GM21423 (cell line): ENCODE results near the gene GTPBP10.
"Not testable (repeated sequence)": the region's sequence is repeated elsewhere in the genome, so short reads cannot be mapped to it uniquely, and the experiment has no call there.

Experiments
- ATAC-seq: cut with Tn5 transposase; IDR thresholded peaks from one replicate; pipeline ENCODE4 v1.9.1; 2021; ENCODE audit warnings: mild to moderate bottlenecking, moderate library complexity; ENCODE audit not compliant: unreplicated experiment

GTPBP10 gene

GRCh38 chr7:90350032-90350431 is 3.5 kb downstream of the GTPBP10 start:
- ATAC-seq: not testable (repeated sequence)

GRCh38 chr7:90351987-90352386 is 5.5 kb downstream of the GTPBP10 start:
- no peak for ATAC-seq

- no peak for ATAC-seq
Measured at GRCh38 chr7:90383422-90383821, 36.9 kb downstream of the GTPBP10 start.

DNA sequence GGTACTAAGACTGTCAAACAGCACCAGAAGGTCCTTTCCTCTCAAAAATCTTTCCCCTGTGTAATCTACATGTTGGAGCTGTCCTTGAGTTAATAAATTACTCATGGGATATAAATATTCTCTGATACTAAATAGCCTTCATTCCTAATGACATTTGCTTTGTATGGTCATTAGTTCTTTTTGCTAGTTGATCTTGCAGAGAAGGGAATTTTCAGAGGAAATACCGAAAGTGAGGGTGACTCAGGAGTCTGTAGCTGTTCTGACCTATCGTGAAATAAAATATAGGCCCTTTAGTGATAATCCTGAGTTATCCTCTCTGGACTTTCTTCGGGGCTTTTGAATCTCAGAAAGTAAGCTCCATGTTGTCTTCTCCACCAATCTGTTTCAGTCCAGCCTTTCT is 37.3 kb downstream of the GTPBP10 start:
- ATAC-seq: no peak

DNA sequence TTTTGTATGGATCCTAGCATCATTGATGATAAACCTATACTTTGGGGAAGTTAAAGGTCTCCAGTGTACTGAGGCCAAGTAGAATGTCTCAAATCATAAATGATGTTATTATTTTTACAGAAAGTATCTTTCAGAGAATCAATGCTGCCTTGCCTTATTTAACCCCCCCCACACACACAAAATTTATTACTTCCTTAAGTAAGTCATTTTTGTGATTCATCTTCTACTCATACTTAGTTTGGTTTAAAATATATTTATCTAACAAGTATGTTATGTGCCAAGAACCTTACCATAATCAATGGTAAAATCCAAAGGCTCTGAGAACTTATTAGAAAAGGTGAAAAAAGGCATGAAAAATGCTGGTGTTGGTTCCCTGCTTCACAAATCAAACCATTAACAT is 37.9 kb downstream of the GTPBP10 start:
- ATAC-seq: no peak

DNA sequence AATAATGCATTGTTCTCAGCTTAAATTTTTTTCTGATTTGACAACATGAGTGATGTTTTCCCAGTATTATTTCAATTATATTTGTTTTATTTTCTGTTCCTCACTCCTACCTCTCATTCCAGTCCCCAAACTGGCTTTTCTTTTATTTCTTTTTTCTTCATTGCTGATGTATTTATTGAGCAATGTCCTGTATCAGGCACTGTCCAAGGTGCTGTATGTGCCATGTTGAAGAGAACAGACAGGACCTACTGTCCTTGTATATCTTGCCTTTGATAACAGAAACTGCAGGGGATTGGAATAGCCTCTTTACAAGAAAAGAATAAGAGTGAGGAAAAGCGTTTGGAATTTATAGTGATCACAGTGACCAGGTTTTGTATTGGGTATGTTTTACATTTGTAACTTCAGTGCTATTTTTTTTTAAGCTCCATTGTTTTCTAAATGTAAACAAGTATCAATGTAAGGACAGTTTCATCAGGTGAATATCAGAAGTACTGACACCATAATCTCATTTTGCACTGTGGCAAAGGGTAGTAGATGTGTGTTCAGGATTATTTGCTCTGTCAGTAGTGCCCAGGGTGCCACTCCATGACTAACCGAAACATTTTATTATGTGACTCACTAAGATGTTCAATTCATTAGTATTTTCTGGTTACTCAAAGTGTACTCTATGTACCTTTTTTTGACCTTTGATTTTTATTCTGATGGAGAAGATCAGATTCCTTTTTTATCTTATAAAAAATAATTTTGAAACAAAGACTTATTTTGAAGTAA is 41.1 kb downstream of the GTPBP10 start:
- ATAC-seq: no peak

- no peak for ATAC-seq
Measured at GRCh38 chr7:90390926-90391325, 44.4 kb downstream of the GTPBP10 start.

GRCh38 chr7:90391488-90391887 is 45.0 kb downstream of the GTPBP10 start:
- ATAC-seq: no peak

DNA sequence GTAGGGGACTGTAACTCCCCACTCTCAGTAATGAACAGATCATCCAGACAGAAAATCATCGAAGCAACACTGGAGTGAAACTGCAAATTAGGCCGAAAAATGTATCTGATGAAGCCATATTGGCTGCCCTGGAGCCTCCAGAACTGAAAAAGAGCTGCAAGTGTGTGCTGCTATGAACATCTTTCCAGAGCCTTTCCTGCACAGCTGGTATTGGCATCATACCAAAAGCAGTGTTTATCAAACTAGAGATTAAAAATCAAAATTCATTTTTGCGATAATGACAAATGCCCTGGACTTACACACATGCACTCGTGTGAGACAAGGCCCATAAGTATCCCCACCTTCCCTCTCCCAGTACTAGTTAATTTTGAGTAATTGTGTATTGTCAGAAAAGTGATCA is 49.9 kb downstream of the GTPBP10 start:
- no peak for ATAC-seq

DNA sequence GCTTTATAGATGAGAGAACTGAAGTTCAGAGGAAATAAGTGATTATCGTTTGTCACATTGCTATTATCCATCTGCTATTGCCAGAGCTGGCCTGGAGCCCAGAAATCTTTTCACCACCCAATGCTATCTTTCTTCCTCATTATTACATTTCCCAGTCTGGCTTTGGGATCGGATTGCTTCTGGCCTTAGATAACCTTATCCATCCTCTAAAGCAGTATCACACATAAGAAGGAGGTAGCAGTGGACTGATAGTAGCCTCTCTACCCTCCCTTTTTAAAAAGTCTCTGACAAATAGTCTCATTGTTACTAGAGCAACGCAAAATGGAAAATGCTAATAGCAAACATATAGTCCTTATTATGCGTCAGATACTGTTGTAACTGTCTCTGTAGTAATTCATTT is 55.5 kb downstream of the GTPBP10 start:
- ATAC-seq: no peak

- no peak for ATAC-seq
Measured at GRCh38 chr7:90402785-90403173, 56.3 kb downstream of the GTPBP10 start.

- peak; percentile 96 for ATAC-seq
Measured at GRCh38 chr7:90403174-90404113, 56.9 kb downstream of the GTPBP10 start, which contains the start of gene CLDN12. Gene CLDN12, plus strand, starts transcription at chr7:90403461. Its CDS starts 9,216 bp downstream, at chr7:90412677.

DNA sequence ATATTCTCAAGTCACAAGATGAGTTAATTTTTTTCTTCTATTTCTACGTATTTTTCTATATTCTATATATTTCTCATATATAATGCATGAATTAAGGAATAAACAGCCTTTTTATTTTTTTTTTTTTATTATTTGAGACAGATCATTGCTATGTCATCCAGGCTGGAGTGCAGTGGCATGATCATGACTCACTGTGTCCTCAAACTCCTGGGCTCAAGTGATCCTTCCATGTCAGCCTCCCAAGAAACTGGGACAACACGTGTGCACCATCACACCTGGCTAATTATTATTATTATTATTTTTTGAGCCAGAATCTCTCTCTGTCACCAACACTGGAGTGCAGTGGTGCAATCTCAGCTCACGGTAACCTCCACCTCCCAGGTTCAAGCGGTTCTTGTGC is 58.3 kb downstream of the GTPBP10 start:
- no peak for ATAC-seq

GRCh38 chr7:90407484-90407821 is 60.9 kb downstream of the GTPBP10 start:
- no peak for ATAC-seq

DNA sequence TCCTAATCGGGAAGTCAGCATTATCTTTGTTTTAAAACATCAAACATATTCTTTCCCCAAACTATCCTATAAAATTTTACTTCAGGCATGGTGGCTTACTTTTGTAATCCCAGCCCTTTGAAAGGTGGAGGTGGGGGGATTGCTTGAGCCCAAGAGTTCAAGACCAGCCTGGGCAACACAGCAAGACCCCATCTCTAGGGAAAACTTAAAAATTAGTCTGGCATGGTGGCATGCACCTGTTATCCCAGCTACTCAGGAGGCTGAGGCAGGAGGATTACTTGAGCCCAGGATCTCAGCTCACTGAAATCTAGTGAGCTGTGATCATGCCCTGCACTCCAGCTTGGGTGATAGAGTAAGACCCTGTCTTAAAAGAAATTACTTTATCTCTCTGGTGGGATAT is 61.6 kb downstream of the GTPBP10 start:
- ATAC-seq: no peak

DNA sequence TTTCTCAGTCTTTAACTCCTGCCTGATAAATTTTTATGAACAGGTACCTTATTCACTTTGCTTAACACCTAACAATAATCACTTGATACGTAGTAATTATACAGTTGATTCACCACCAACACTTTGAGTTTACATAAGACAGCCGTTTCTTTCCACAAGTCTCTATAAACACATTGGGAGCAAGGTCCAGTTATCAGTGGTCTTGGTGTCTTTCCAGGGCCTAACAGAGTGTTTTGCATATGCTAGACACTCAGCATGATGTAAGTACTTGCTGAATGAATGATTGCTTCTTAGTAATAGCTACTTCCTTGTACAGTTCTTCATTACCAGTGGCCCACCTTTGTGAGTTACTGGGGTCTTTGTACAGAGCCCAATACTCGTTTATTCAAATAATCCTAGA is 63.2 kb downstream of the GTPBP10 start:
- ATAC-seq: no peak

- no peak for ATAC-seq
Measured at GRCh38 chr7:90411510-90411909, 65.0 kb downstream of the GTPBP10 start.

DNA sequence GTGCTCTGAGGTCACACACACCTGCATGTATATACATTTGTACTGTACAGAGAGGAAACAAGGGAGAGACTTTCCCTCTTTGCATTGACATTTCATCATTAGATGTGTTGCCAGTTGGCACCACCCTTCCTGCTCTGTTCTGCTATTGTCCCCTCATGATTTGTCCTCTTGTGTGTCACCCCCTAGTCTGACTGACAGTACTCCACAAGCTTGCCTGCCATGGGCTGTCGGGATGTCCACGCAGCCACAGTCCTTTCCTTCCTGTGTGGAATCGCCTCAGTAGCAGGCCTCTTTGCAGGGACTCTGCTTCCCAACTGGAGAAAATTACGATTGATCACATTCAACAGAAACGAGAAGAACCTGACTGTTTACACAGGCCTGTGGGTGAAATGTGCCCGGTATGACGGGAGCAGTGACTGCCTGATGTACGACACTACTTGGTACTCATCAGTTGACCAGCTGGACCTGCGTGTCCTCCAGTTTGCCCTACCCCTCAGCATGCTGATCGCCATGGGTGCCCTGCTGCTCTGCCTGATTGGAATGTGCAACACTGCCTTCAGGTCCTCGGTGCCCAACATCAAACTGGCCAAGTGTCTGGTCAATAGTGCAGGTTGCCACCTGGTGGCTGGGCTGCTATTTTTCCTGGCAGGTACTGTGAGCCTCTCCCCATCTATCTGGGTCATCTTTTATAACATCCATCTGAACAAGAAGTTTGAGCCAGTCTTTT is 66.1 kb downstream of the GTPBP10 start:
- no peak for ATAC-seq

- ATAC-seq: no peak
Measured at GRCh38 chr7:90413185-90413528, 66.6 kb downstream of the GTPBP10 start.

- no peak for ATAC-seq
Measured at GRCh38 chr7:90421651-90422050, 75.1 kb downstream of the GTPBP10 start.

DNA sequence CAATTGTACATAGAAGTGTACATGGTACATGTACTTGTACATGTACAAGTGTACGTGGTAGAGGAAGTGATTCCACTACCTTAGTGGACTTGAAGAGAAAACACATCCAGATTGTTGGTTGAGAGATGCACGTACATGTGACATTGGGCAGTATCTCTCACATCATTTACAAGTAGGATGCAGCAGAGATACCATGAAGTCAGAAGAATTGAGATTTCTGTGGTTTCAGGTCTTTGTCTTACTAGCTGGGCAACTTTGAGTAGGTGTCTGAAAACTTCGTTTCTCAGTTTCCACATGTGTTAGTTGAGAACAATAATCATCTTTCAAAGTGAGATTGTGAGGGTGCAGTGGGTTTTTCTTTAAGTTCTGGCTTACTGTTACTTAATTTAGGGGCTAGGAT is 78.2 kb downstream of the GTPBP10 start:
- ATAC-seq: peak; percentile 85
